Prostate gland (tissue), 2 donors: ENCODE data around the gene PTPRA. TPM values are rescaled to one million over a fixed set of nuclear protein-coding genes. Genes with fewer than 3 reads are reported as not detected.

Experiments
- DNase-seq: peaks from one replicate; pipeline ENCODE4 v3.0.0-alpha.2; 2019; ENCODE audit warnings: low spot score
- H3K27ac ChIP-seq, 2 donors: fragments of 200-600 bp; sonication (generic); 2 replicates each; pipeline ENCODE4 v1.5.1; 2017 to 2019
- H3K27me3 ChIP-seq: fragments of 200-600 bp; sonication (generic); replicated peaks from 2 replicates; pipeline ENCODE4 v1.5.1; 2019; ENCODE audit not compliant: insufficient read depth
- H3K36me3 ChIP-seq, 2 donors: fragments of 200-600 bp; sonication (generic); 1 replicate in 1 of 2; 2 replicates in 1 of 2; pipeline versions ENCODE4 v1.5.1 to v1.8.1; 2017 to 2019
- H3K4me1 ChIP-seq: fragments of 200-600 bp; sonication (generic); replicated peaks from 2 replicates; pipeline ENCODE4 v1.5.1; 2019
- H3K4me3 ChIP-seq, 2 donors: fragments of 200-600 bp; sonication (generic); 2 replicates each; pipeline ENCODE4 v1.5.1; 2017 to 2019
- H3K9me3 ChIP-seq: fragments of 200-600 bp; sonication (generic); 2 replicates; pipeline ENCODE4 v1.5.1; 2017
- POLR2A ChIP-seq: fragments of 450-650 bp; IDR thresholded peaks from one replicate; pipeline ENCODE4 v1.6.1; 2016; ENCODE audit warnings: antibody characterized with exemption, mild to moderate bottlenecking
- POLR2AphosphoS5 ChIP-seq: sonication (generic); formaldehyde crosslinking; IDR thresholded peaks from one replicate; pipeline ENCODE4 v1.6.1; 2017; ENCODE audit warnings: antibody characterized with exemption
- WGBS: methylation state at CpG from one replicate; pipeline ENCODE4 v1.1.5; 2018; 5-methylcytosine and 5-hydroxymethylcytosine counted together
- intact Hi-C: fragments of 100-400 bp; cut with DNase I; formaldehyde crosslinking; loops from one replicate; pipeline ENCODE4 v1.14.2; 2022
- total RNA-seq, 2 donors: library from RNA; depleted of rRNA; stranded (reverse); fragments of >200 nt; gene quantifications; one replicate each; pipeline ENCODE4 v1.1.0, GENCODE V29; 2016
- TF ChIP-seq, protein P1 (sequence below), 4 experiments: fragments of 200-600 bp in 2 of 4; fragments of 450-650 bp in 2 of 4; sonication (generic) in 2 of 4; IDR thresholded peaks; 1 replicate in 3 of 4; 2 replicates in 1 of 4; pipeline ENCODE4 v1.5.1; 2016 to 2019; ENCODE audit warnings: antibody characterized with exemption in 4 of 4, mild to moderate bottlenecking in 2 of 4, moderate library complexity in 2 of 4

The PTPRA gene
- total RNA-seq, 2 donors from 2014 or later, result 57.7 to 83.6 TPM

DNA sequence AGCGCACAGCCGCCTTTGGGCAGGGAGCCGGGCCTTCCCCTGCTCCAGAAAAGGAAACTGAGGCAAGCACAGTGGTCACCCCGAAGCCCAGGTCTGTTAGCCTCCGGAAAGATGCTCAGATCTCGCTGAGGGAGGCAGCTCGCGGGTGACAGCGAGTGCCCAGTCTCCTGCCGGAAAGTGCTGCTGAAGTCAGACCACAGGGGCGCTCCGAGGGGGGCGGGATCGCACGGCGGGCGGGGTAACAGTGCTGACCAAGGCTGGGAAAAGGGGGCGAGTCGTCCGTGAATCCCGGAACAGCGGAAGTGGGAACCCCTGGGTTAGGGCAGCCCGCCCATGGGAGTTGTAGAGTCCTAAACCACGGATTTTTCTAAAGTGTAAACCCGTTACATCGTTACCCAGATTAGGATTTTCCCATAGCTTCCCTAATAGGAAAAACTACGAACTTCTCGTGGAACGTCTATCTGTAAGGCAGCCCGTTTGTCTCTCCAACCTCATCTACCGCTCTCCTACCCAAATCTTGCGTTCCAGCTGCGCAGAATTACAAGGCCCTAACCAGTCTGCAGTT is 32.2 kb upstream of the PTPRA start:
- Histone ChIP-seq H3K36me3 (no peaks in the 10 kb centered on the region), H3K27ac (peak overlapping the region; percentile 80 to 90), H3K9me3 (no peaks in the 10 kb centered on the region), H3K4me3 (peak overlapping the region; percentile 70 to 98), H3K27me3 (no peaks in the 10 kb centered on the region), H3K4me1 (peaks cover 3% of the 10 kb centered on the region)
- intact Hi-C loops, result loop anchor here (10.0 kb wide), 1 partner anchor 146 kb away; the partner anchor contains the start of gene EBF4
- peak; percentile 16 for DNase-seq
- TF ChIP-seq POLR2A (no peak), POLR2AphosphoS5 (no peak)
- TF ChIP-seq, protein P1, sequence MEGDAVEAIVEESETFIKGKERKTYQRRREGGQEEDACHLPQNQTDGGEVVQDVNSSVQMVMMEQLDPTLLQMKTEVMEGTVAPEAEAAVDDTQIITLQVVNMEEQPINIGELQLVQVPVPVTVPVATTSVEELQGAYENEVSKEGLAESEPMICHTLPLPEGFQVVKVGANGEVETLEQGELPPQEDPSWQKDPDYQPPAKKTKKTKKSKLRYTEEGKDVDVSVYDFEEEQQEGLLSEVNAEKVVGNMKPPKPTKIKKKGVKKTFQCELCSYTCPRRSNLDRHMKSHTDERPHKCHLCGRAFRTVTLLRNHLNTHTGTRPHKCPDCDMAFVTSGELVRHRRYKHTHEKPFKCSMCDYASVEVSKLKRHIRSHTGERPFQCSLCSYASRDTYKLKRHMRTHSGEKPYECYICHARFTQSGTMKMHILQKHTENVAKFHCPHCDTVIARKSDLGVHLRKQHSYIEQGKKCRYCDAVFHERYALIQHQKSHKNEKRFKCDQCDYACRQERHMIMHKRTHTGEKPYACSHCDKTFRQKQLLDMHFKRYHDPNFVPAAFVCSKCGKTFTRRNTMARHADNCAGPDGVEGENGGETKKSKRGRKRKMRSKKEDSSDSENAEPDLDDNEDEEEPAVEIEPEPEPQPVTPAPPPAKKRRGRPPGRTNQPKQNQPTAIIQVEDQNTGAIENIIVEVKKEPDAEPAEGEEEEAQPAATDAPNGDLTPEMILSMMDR (IDR thresholded peaks at IDR 0.05), result no peak
- 6% methylated on average over 33 of the region's 33 CpGs for WGBS

DNA sequence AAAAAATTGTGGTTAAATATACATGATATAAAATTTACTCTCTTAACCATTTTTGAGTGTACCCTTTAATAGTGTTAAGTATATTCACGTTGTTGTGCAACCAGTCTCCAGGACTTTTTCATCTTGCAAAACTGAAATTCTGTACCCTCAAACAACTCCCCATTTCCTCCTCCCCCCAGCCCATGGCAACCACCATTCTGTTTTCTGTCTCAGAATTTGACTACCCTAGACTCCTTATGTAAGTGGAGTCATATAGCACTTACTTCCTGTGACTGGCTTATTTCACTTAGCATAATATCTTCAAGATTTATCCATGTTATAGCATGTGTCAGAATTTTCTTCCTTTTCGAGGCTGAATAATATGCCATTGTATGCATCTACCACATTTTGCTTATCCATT is 27.7 kb upstream of the PTPRA start:
- no peak for TF ChIP-seq POLR2A
- TF ChIP-seq POLR2AphosphoS5, result no peak
- TF ChIP-seq, protein P1 (IDR thresholded peaks at IDR 0.05), result no peak
- intact Hi-C loops, result loop anchor here (10.0 kb wide), 1 partner anchor 151 kb away; the partner anchor contains the start of gene EBF4
- DNase-seq, result no peak

DNA sequence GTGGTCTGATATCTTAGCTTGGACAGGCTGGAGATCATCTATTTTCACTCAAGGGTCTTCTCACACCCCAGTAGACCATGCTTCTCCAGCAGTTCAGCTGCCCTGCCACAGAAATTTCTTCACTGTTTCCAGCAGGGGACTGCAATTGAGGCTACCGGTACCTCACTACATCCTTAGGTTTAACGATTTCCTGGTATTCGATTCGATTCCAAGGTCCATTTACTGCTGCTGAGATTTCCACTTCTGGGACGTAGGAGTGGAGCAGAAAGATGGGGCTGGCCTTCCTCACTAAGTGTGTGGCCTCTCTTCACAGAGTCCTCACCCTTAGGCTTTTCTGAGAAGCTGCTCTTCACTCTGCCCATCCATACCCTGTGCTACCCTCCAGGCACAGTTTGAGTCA is 26.6 kb upstream of the PTPRA start:
- Histone ChIP-seq H3K36me3 (no peaks in the 10 kb centered on the region), H3K27ac (no peak overlapping the region), H3K27me3 (no peaks in the 10 kb centered on the region), H3K9me3 (no peaks in the 10 kb centered on the region), H3K4me3 (no peak overlapping the region), H3K4me1 (no peaks in the 10 kb centered on the region)
- TF ChIP-seq, protein P1 (IDR thresholded peaks at IDR 0.05), result no peak
- TF ChIP-seq POLR2AphosphoS5, result no peak
- TF ChIP-seq POLR2A, result no peak
- DNase-seq, result no peak
- WGBS, result 83% methylated on average over 5 of the region's 5 CpGs
- intact Hi-C loops, result loop anchor here (10.0 kb wide), 1 partner anchor 152 kb away; the partner anchor contains the start of gene EBF4

More for the DNA sequence above, 27.7 kb upstream of the PTPRA start:
- Histone ChIP-seq H3K4me1 (no peaks in the 10 kb centered on the region), H3K27me3 (no peaks in the 10 kb centered on the region), H3K36me3 (no peaks in the 10 kb centered on the region), H3K27ac (no peak overlapping the region), H3K4me3 (no peak overlapping the region), H3K9me3 (no peaks in the 10 kb centered on the region)
- WGBS, result 86% methylated on average over 2 of the region's 2 CpGs

DNA sequence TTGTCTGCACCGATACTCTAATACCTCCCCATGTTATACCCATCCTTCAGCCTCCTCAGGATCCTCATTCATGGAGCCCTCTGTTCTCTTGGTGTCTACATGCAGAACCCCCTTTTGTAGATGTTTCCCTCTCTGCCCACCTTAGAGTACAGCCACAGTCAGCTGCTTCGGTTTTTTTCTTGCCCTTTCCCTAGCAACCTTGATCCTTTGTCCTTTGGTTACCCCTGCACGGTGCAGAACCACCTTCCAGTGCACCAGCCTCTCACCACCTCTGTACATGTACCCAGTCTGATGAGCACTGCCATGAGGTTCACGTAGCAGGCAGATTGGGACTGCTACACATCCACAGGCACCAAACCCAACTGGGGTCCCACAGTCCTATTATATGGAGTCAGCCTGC is 25.5 kb upstream of the PTPRA start:
- no peaks in the 10 kb centered on the region for H3K4me1 ChIP-seq
- no peak overlapping the region for H3K27ac ChIP-seq
- intact Hi-C loops, result loop anchor here (10.0 kb wide), 1 partner anchor 153 kb away; the partner anchor contains the start of gene EBF4
- no peaks in the 10 kb centered on the region for H3K27me3 ChIP-seq
- WGBS, result 90% methylated on average over 4 of the region's 4 CpGs
- no peaks in the 10 kb centered on the region for H3K9me3 ChIP-seq
- H3K4me3 ChIP-seq, result no peak overlapping the region
- no peak for DNase-seq
- H3K36me3 ChIP-seq, result no peaks in the 10 kb centered on the region
- TF ChIP-seq POLR2A (no peak), POLR2AphosphoS5 (no peak)
- TF ChIP-seq, protein P1 (IDR thresholded peaks at IDR 0.05), result no peak

DNA sequence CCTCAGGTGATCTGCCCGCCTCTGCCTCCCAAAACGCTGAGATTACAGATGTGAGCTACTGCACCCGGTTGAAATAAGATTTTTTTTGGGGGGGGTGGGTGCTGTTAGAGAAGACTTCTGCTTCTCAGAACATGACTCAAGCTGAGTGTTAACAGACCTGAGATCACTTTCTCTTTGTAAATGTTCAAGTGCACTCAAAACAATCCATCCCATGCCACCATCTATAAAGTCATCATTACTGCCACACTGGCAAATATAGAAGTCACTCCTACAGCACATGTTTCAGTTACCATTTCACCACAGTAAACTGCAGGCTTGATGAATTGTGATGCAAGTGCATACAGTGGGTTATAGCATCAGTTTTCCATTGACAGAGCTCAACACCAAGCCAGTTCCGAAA is 23.8 kb upstream of the PTPRA start:
- DNase-seq, result no peak
- Histone ChIP-seq H3K4me3 (no peak overlapping the region), H3K36me3 (no peaks in the 10 kb centered on the region), H3K4me1 (no peaks in the 10 kb centered on the region), H3K9me3 (no peaks in the 10 kb centered on the region), H3K27ac (no peak overlapping the region), H3K27me3 (no peaks in the 10 kb centered on the region)
- 85% methylated on average over 4 of the region's 4 CpGs for WGBS
- TF ChIP-seq POLR2AphosphoS5 (no peak), POLR2A (no peak)
- TF ChIP-seq, protein P1 (IDR thresholded peaks at IDR 0.05), result no peak
- intact Hi-C loops, result loop anchor here (10.0 kb wide), 1 partner anchor 155 kb away; the partner anchor contains the start of gene EBF4
